GM12878 (cell line): Measurements from ENCODE around the gene SPATA24. TPM values are rescaled to one million over a fixed set of nuclear protein-coding genes. Genes with fewer than 3 reads are reported as not detected.
A peak's percentile ranks its signal among the peaks of the same experiment; 100 is the strongest.

Source experiments
- ATAC-seq: fragments of 200-7000 bp; cut with Tn5 transposase; 3 replicates; pipeline ENCODE4 v1.9.1; 2020; ENCODE audit warnings: mild to moderate bottlenecking, moderate library complexity
- BruUV-seq: library from RNA; stranded (reverse); fragments of 400-500 nt; replicated peaks from 2 replicates; lab custom pipeline; 2021; lab: Mats Ljungman, UMichigan
- CTCF ChIA-PET: fragments of 300-600 bp; sonication (Branson Sonifier 250); formaldehyde crosslinking; extraction: SDS; loops from one replicate; lab custom pipeline; 2021; ENCODE audit warnings: inconsistent platforms; lab: Yijun Ruan, JAX
- POLR2A ChIA-PET: fragments of 350-600 bp; formaldehyde crosslinking; extraction: SDS; loops from one replicate; lab custom pipeline; 2021; ENCODE audit warnings: inconsistent platforms; lab: Charles Lee
- RAD21 ChIA-PET: fragments of 300-600 bp; sonication (Branson Sonifier 250); formaldehyde crosslinking; loops from one replicate; lab custom pipeline; 2023; ENCODE audit warnings: antibody characterized with exemption; ENCODE audit not compliant: unreplicated experiment; lab: Charles Lee
- SMC1A ChIA-PET: fragments of 300-600 bp; sonication (Branson Sonifier 250); formaldehyde crosslinking; loops from one replicate; lab custom pipeline; 2023; ENCODE audit not compliant: unreplicated experiment, uncharacterized antibody; lab: Charles Lee
- DNase-seq: peaks from one replicate; pipeline ENCODE4 v3.0.0-alpha.2; 2011; ENCODE audit warnings: low read depth, low spot score
- FAIRE-seq: peaks from 3 replicates; lab custom pipeline; 2011; peaks lifted over from hg19 to GRCh38; lab: Jason Lieb, UNC
- H2AFZ ChIP-seq: 2 replicates; pipeline ENCODE4 v1.6.0; 2011; ENCODE audit warnings: low read depth, low read length, control low read depth; ENCODE audit not compliant: control insufficient read depth
- H3K27ac ChIP-seq: 2 replicates; pipeline ENCODE4 v1.5.1; 2011; ENCODE audit warnings: control low read depth; ENCODE audit not compliant: control insufficient read depth, insufficient read depth
- H3K27me3 ChIP-seq, 2 experiments: replicated peaks in 1 of 2; 2 replicates each; pipeline versions ENCODE4 v1.6.0 to v1.6.1; 2011; ENCODE audit warnings: low read length in 1 of 2; ENCODE audit not compliant: control insufficient read depth in 2 of 2, insufficient read depth in 2 of 2
- H3K36me3 ChIP-seq, 2 experiments: 2 replicates each; pipeline ENCODE4 v1.5.1; 2011; ENCODE audit warnings: low read length in 1 of 2; ENCODE audit not compliant: control insufficient read depth in 2 of 2, insufficient read depth in 2 of 2
- H3K4me1 ChIP-seq: 2 replicates; pipeline ENCODE4 v1.6.1; 2011; ENCODE audit warnings: mild to moderate bottlenecking, low read length, moderate library complexity, mixed read lengths; ENCODE audit not compliant: control insufficient read depth, insufficient read depth
- H3K4me2 ChIP-seq: 2 replicates; pipeline ENCODE4 v1.6.0; 2011; ENCODE audit warnings: control low read depth; ENCODE audit not compliant: control insufficient read depth, insufficient read depth
- H3K4me3 ChIP-seq: fragments of 200-600 bp; sonication (generic); 2 replicates; pipeline ENCODE4 v1.5.1; 2016
- H3K79me2 ChIP-seq: 2 replicates; pipeline ENCODE4 v1.6.0; 2011; ENCODE audit warnings: low read length; ENCODE audit not compliant: control insufficient read depth, insufficient read depth
- H3K9ac ChIP-seq: 2 replicates; pipeline ENCODE4 v1.8.0; 2011; ENCODE audit warnings: low read length, control low read depth, mixed read lengths; ENCODE audit not compliant: control insufficient read depth, insufficient read depth
- H3K9me3 ChIP-seq: replicated peaks from 3 replicates; pipeline ENCODE4 v1.5.1; 2011; ENCODE audit warnings: mild to moderate bottlenecking, low read length; ENCODE audit not compliant: control insufficient read depth, insufficient read depth
- H4K20me1 ChIP-seq: 2 replicates; pipeline ENCODE4 v1.6.0; 2011; ENCODE audit not compliant: control insufficient read depth, insufficient read depth
- CBFB ChIP-seq: IDR thresholded peaks from 2 replicates; pipeline ENCODE4 v1.6.1; 2016; ENCODE audit warnings: antibody characterized with exemption, low read depth
- CREM ChIP-seq: IDR thresholded peaks from 2 replicates; pipeline ENCODE4 v1.6.1; 2014; ENCODE audit warnings: antibody characterized with exemption, low read depth
- EED ChIP-seq: sonication (generic); IDR thresholded peaks from 2 replicates; pipeline ENCODE4 v1.6.1; 2016; ENCODE audit warnings: antibody characterized with exemption, low read depth
- FOXK2 ChIP-seq: fragments of 450-650 bp; IDR thresholded peaks from 2 replicates; pipeline ENCODE4 v1.6.1; 2017; ENCODE audit warnings: mild to moderate bottlenecking, moderate library complexity
- HDAC6 ChIP-seq: fragments of 200-600 bp; sonication (generic); IDR thresholded peaks from one replicate; pipeline ENCODE4 v1.8.0; 2017; ENCODE audit warnings: antibody characterized with exemption; ENCODE audit not compliant: unreplicated experiment
- NFXL1 ChIP-seq: fragments of 450-650 bp; IDR thresholded peaks from 2 replicates; pipeline ENCODE4 v1.6.1; 2017; ENCODE audit warnings: antibody characterized with exemption, mild to moderate bottlenecking, borderline replicate concordance
- PML ChIP-seq: IDR thresholded peaks from 2 replicates; pipeline ENCODE4 v1.6.1; 2012; ENCODE audit warnings: low read length, inconsistent platforms
- SKIL ChIP-seq: fragments of 450-650 bp; IDR thresholded peaks from 2 replicates; pipeline ENCODE4 v1.6.1; 2017; ENCODE audit warnings: mild to moderate bottlenecking, low read depth, inconsistent platforms; ENCODE audit not compliant: poor library complexity, severe bottlenecking
- STAT3 ChIP-seq: IDR thresholded peaks from 2 replicates; pipeline ENCODE4 v1.6.1; 2011; ENCODE audit warnings: low read depth, low read length, improper control_type of control experiment
- TCF12 ChIP-seq: IDR thresholded peaks from 2 replicates; pipeline ENCODE4 v1.6.1; 2011; ENCODE audit warnings: low read depth, mild to moderate bottlenecking, low read length
- ZBTB40 ChIP-seq: fragments of 450-650 bp; IDR thresholded peaks from 2 replicates; pipeline ENCODE4 v1.6.1; 2016; ENCODE audit warnings: mild to moderate bottlenecking, moderate library complexity, borderline replicate concordance
- ZNF592 ChIP-seq: fragments of 450-650 bp; IDR thresholded peaks from 2 replicates; pipeline ENCODE4 v1.6.1; 2017; ENCODE audit warnings: mild to moderate bottlenecking, moderate library complexity
- ZSCAN29 ChIP-seq: fragments of 450-650 bp; IDR thresholded peaks from 2 replicates; pipeline ENCODE4 v1.6.1; 2017; ENCODE audit warnings: mild to moderate bottlenecking, moderate library complexity
- WGBS: methylation state at CpG from one replicate; pipeline ENCODE4 v1.1.6; 2016; ENCODE audit warnings: low lambda C conversion rate; ENCODE audit not compliant: insufficient replicate concordance, insufficient coverage; ENCODE audit errors: missing lambda C conversion rate; 5-methylcytosine and 5-hydroxymethylcytosine counted together
- in situ Hi-C: fragments of 300-500 bp; cut with MboI; formaldehyde crosslinking; loops from 9 replicates; pipeline ENCODE4 v1.14.3; 2018; ENCODE audit warnings: mixed read lengths
- intact Hi-C: fragments of 100-400 bp; cut with micrococcal nuclease; formaldehyde crosslinking; loops from one replicate; pipeline ENCODE4 v1.14.2; 2022; ENCODE audit not compliant: unreplicated experiment
- polyA plus RNA-seq, 11 experiments: library from polyadenylated mRNA; depleted of rRNA in 4 of 11; unstranded in 6 of 11; stranded (reverse) in 5 of 11; fragments of >200 nt; fragmentation: Nextera tagmentation in 4 of 11; fragmentation: Illumina TruSeq in 1 of 11; extraction: Ambion mirVana in 4 of 11; extraction: Trizol in 1 of 11; gene quantifications; 1 replicate in 1 of 11; 2 replicates in 10 of 11; pipeline versions ENCODE4 v1.2.1 to v1.2.3, GENCODE V29; 2011 to 2016; ENCODE audit warnings: inconsistent platforms in 2 of 11, missing spikeins in 2 of 11, low read depth in 1 of 11
- total RNA-seq, 4 experiments: library from RNA; depleted of rRNA in 3 of 4; stranded (reverse); fragments of >200 nt in 3 of 4; fragmentation: Illumina TruSeq in 1 of 4; extraction: Trizol in 1 of 4; gene quantifications; 2 replicates each; pipeline versions ENCODE4 v1.2.1 to v1.2.3, GENCODE V29; 2013 to 2021

The SPATA24 gene
- total and polyA plus RNA-seq, 10 of the 15 experiments (the other 5 are each of a cell fraction or from before 2014, with no cell fraction given), result 4.1 to 9.8 (median 7.3) TPM

GRCh38 chr5:139399501-139400121 lies 4.3 kb downstream of the SPATA24 start:
- H3K4me3 ChIP-seq, result peak overlapping the region; percentile 33; the same call in 1 of the 2 replicates
- POLR2A ChIA-PET, result interaction anchor here (1.0 to 7.0 kb wide), 5 partner anchors 11 to 163 kb away, joined by 3 to 74 read pairs (median 4); partner anchors contain the start of gene MZB1
- H3K27ac ChIP-seq, result peak overlapping the region; percentile 90
- FAIRE-seq, result peak; percentile 13
- CTCF ChIA-PET, result interaction anchor here (1.0 to 2.0 kb wide), 2 partner anchors 11 to 131 kb away, joined by 3 to 5 read pairs; no protein-coding TSS in a partner anchor
- peak overlapping the region; percentile 46 for H3K4me2 ChIP-seq
- intact Hi-C loops (no loop called here), in situ Hi-C loops (no loop called here)
- H4K20me1 ChIP-seq, result no peaks in the 10 kb centered on the region
- peak; percentile 77 for DNase-seq
- H3K79me2 ChIP-seq, result peaks cover 15% of the 10 kb centered on the region
- H2AFZ ChIP-seq, result peak overlapping the region; percentile 16
- H3K9me3 ChIP-seq, result no peaks in the 10 kb centered on the region; the same call in 2 of the 3 replicates
- no TSS peak for BruUV-seq
- peaks cover 49% of the 10 kb centered on the region for H3K4me1 ChIP-seq
- H3K9ac ChIP-seq, result peak overlapping the region; percentile 55
- RAD21 ChIA-PET, result interaction anchor here (0.6 to 1.7 kb wide), 2 partner anchors 9 to 11 kb away, joined by 3 to 10 read pairs; partner anchors contain the start of gene MZB1
- no peaks in the 10 kb centered on the region for H3K27me3 ChIP-seq
- SMC1A ChIA-PET, result interaction anchor here (0.9 to 5.0 kb wide), 7 partner anchors 8 to 24 kb away, joined by 3 to 19 read pairs (median 4); partner anchors contain the start of gene MZB1
- 12% methylated on average over 6 of the region's 6 CpGs for WGBS
- ATAC-seq, result peak; percentile 65
- H3K36me3 ChIP-seq, result peaks cover 0 to 7% of the 10 kb centered on the region in 2 experiments; a peak in 1 of 4 replicates
- peak; percentile 73; the same call in 1 of the 2 replicates for TF ChIP-seq TCF12
- peak; percentile 21; the same call in 1 of the 2 replicates for TF ChIP-seq ZNF592
- no peak for TF ChIP-seq STAT3
- TF ChIP-seq ZBTB40, result no peak
- no peak for TF ChIP-seq FOXK2
- peak; percentile 58; the same call in 1 of the 2 replicates for TF ChIP-seq EED
- no peak for TF ChIP-seq ZSCAN29
- no peak for TF ChIP-seq NFXL1
- no peak for TF ChIP-seq HDAC6
- peak; percentile 85 for TF ChIP-seq SKIL
- no peak for TF ChIP-seq PML
- TF ChIP-seq CREM, result peak; percentile 43; the same call in 1 of the 2 replicates
- TF ChIP-seq CBFB, result peak; percentile 43; the same call in 1 of the 2 replicates
